Transverse colon (tissue), 4 donors: Measurements from ENCODE around the gene PCBD2. TPM values are rescaled to one million over a fixed set of nuclear protein-coding genes. Genes with fewer than 3 reads are reported as not detected.
"Not testable (repeated sequence)": the region's sequence is repeated elsewhere in the genome, so short reads cannot be mapped to it uniquely, and the experiment has no call there.

ENCODE experiments used
- DNase-seq: peaks from one replicate; pipeline ENCODE4 v3.0.0-alpha.2; 2019
- H3K27ac ChIP-seq, 4 donors: fragments of 200-600 bp; sonication (generic); 2 replicates each; pipeline ENCODE4 v1.5.1; 2016 to 2018; ENCODE audit warnings: inconsistent platforms in 4 of 4
- H3K27me3 ChIP-seq: fragments of 200-600 bp; sonication (generic); 2 replicates; pipeline ENCODE4 v1.5.1; 2017; ENCODE audit warnings: inconsistent platforms
- H3K36me3 ChIP-seq, 4 donors: fragments of 200-600 bp; sonication (generic); 2 replicates each; pipeline ENCODE4 v1.5.1; 2017 to 2019; ENCODE audit warnings: inconsistent platforms in 4 of 4
- H3K4me1 ChIP-seq, 4 donors: fragments of 200-600 bp; sonication (generic); 2 replicates each; pipeline ENCODE4 v1.5.1; 2017 to 2020; ENCODE audit warnings: inconsistent platforms in 4 of 4
- H3K4me3 ChIP-seq, 4 donors: fragments of 200-600 bp; sonication (generic); 1 replicate in 1 of 4; 2 replicates in 3 of 4; pipeline versions ENCODE4 v1.5.1 to v1.6.1; 2017 to 2019; ENCODE audit warnings: inconsistent platforms in 4 of 4
- H3K9me3 ChIP-seq, 2 donors: fragments of 200-600 bp; sonication (generic); 2 replicates each; pipeline ENCODE4 v1.5.1; 2017 to 2019; ENCODE audit warnings: inconsistent platforms in 2 of 2
- CTCF ChIP-seq, 5 experiments: fragments of 200-600 bp in 3 of 5; fragments of 450-650 bp in 2 of 5; sonication (generic) in 3 of 5; IDR thresholded peaks; 1 replicate in 2 of 5; 2 replicates in 3 of 5; pipeline ENCODE4 v1.5.1; 2016 to 2017; ENCODE audit warnings: antibody characterized with exemption in 5 of 5, inconsistent platforms in 3 of 5, mild to moderate bottlenecking in 2 of 5, moderate library complexity in 1 of 5
- EP300 ChIP-seq: sonication (generic); formaldehyde crosslinking; IDR thresholded peaks from one replicate; pipeline ENCODE4 v1.6.1; 2017; ENCODE audit warnings: antibody characterized with exemption, low read depth
- POLR2A ChIP-seq: fragments of 450-650 bp; IDR thresholded peaks from one replicate; pipeline ENCODE4 v1.6.1; 2016; ENCODE audit warnings: antibody characterized with exemption, mild to moderate bottlenecking, moderate library complexity
- POLR2AphosphoS5 ChIP-seq, 3 donors: sonication (generic); formaldehyde crosslinking; IDR thresholded peaks; one replicate each; pipeline ENCODE4 v1.6.1; 2016; ENCODE audit warnings: antibody characterized with exemption in 3 of 3
- WGBS, 2 donors: methylation state at CpG; one replicate each; pipeline ENCODE4 v1.1.5; 2018; ENCODE audit warnings: low coverage in 1 of 2; 5-methylcytosine and 5-hydroxymethylcytosine counted together
- in situ Hi-C, 4 donors: fragments of 200-750 bp; cut with MboI; loops; one replicate each; pipeline versions ENCODE4 v1.15.0 to v1.15.1; 2017; ENCODE audit warnings: low sequenced_read_pairs in 3 of 4, low pct_ligation_motif_present in 1 of 4, low pct_unique_long_range_greater_than_20kb in 1 of 4
- intact Hi-C: fragments of 100-400 bp; cut with DNase I; formaldehyde crosslinking; loops from one replicate; pipeline ENCODE4 v1.15.1; 2023; ENCODE audit warnings: low total_unique reads
- total RNA-seq, 4 donors: library from RNA; depleted of rRNA; stranded (reverse); fragments of >200 nt; gene quantifications; one replicate each; pipeline ENCODE4 v1.1.0, GENCODE V29; 2016

The PCBD2 gene
- total RNA-seq, 4 donors from 2014 or later: 6.4 to 28.9 (median 11.6) TPM

GRCh38 chr5:134982230-134982629 is 77.3 kb downstream of the PCBD2 start:
- no peak overlapping the region for H3K4me3 ChIP-seq
- H3K9me3 ChIP-seq: peaks cover 22 to 26% of the 10 kb centered on the region in 2 donors
- whole genome bisulfite sequencing, 2 donors: 97 to 100% methylated on average over 1 of the region's 1 CpG
- intact Hi-C loops (no loop called here), in situ Hi-C loops (no loop called here)
- no peak for DNase-seq
- H3K4me1 ChIP-seq: no peaks in the 10 kb centered on the region
- no peaks in the 10 kb centered on the region for H3K27me3 ChIP-seq
- H3K27ac ChIP-seq: no peak overlapping the region
- TF ChIP-seq POLR2A (no peak), CTCF (IDR thresholded peaks at IDR 0.05) (no peak), EP300 (no peak), POLR2AphosphoS5 (IDR thresholded peaks at IDR 0.05) (no peak)
- no peaks in the 10 kb centered on the region for H3K36me3 ChIP-seq

- intact Hi-C loops: no loop called here
- no peaks in the 10 kb centered on the region for H3K36me3 ChIP-seq
- no peak for DNase-seq
- no peaks in the 10 kb centered on the region for H3K9me3 ChIP-seq
- TF ChIP-seq CTCF (IDR thresholded peaks at IDR 0.05) (no peak), EP300 (no peak), POLR2AphosphoS5 (IDR thresholded peaks at IDR 0.05) (no peak), POLR2A (no peak)
- no peaks in the 10 kb centered on the region for H3K4me1 ChIP-seq
- in situ Hi-C loops: no loop called here
- no peak overlapping the region for H3K27ac ChIP-seq
- H3K4me3 ChIP-seq: no peak overlapping the region
- WGBS, 2 donors: 76 to 80% methylated on average over 3 of the region's 3 CpGs
- no peaks in the 10 kb centered on the region for H3K27me3 ChIP-seq
Measured at GRCh38 chr5:134989266-134989830, 84.4 kb downstream of the PCBD2 start.

GRCh38 chr5:134990183-134990582 is 85.3 kb downstream of the PCBD2 start:
- H3K27ac ChIP-seq, H3K4me1 ChIP-seq, DNase-seq, H3K4me3 ChIP-seq, H3K9me3 ChIP-seq, intact Hi-C loops, H3K36me3 ChIP-seq, H3K27me3 ChIP-seq, in situ Hi-C loops: not testable (repeated sequence)
- WGBS, 2 donors: 86 to 89% methylated on average over 4 to 5 of the region's 5 CpGs

- Histone ChIP-seq H3K27me3 (no peaks in the 10 kb centered on the region), H3K36me3 (no peaks in the 10 kb centered on the region), H3K4me1 (no peaks in the 10 kb centered on the region), H3K27ac (no peak overlapping the region), H3K9me3 (no peaks in the 10 kb centered on the region), H3K4me3 (no peak overlapping the region)
- WGBS, 2 donors: 93 to 100% methylated on average over 5 of the region's 5 CpGs
- TF ChIP-seq POLR2A (no peak), EP300 (no peak), CTCF (IDR thresholded peaks at IDR 0.05) (no peak), POLR2AphosphoS5 (IDR thresholded peaks at IDR 0.05) (no peak)
- no peak for DNase-seq
- in situ Hi-C loops: no loop called here
- intact Hi-C loops: no loop called here
Measured at GRCh38 chr5:134992148-134992547, 87.2 kb downstream of the PCBD2 start.

- Histone ChIP-seq H3K4me1 (no peaks in the 10 kb centered on the region), H3K27me3 (no peaks in the 10 kb centered on the region), H3K27ac (no peak overlapping the region), H3K9me3 (no peaks in the 10 kb centered on the region), H3K36me3 (no peaks in the 10 kb centered on the region), H3K4me3 (no peak overlapping the region)
- intact Hi-C loops: no loop called here
- DNase-seq: no peak
- in situ Hi-C loops: no loop called here
- TF ChIP-seq POLR2AphosphoS5 (IDR thresholded peaks at IDR 0.05) (no peak), POLR2A (no peak), EP300 (no peak), CTCF (IDR thresholded peaks at IDR 0.05) (no peak)
- WGBS, 2 donors: 99 to 100% methylated on average over 2 of the region's 2 CpGs
Measured at GRCh38 chr5:134993161-134993560, 88.2 kb downstream of the PCBD2 start.
